ENCODE measurements around the gene EMILIN1.

Gene EMILIN1

DNA sequence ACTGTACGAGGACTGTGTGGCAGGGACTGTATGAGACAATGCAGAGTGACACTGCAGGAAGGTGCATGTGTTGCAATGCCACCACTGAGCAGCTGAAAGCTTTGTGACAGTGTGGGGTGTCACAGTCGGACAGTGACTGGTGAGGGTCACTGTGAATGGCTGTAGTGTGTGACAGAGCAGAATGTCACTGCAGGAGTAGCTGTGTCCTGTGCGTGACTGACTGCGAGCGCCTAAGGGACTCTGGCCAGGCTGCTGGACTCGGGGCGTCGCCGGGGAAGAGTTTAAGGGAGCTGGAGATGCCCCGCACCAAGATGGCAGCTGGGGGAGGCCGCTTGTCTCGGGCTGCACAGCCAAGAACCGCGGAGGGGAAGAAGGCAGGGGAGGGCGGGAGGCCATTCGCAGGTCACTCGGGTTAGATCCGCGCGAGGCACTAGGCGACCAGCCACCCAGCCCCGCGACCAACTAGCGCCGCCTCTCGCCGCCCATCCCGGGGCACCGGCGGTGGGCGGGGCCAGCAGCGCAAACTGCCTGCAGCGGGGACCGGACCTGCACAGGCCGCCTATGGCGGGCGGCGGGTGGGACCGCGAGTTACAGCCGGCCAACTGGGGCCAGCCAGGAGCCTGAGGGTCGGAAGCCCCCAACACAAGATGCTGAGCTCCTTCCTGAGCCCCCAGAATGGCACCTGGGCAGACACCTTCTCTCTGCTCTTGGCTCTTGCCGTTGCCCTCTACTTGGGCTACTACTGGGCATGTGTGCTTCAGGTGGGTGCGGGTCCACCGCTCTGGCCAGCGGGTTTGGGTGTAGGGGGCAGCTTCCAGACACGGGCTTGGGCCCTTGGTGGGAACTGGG is 45.1 kb downstream of the EMILIN1 start, which contains the start of gene ABHD1:
Gene ABHD1 (plus strand): TSS at position 514 of the 849 bp plus-strand sequence. CDS start 134 bp downstream, at position 648.
- DNase-seq (ENCODE audit: low spot score), result peak; percentile 77

GRCh38 chr2:27125104-27125503 is 46.7 kb downstream of the EMILIN1 start:
- DNase-seq (ENCODE audit: low spot score), result no peak

GRCh38 chr2:27126252-27126710 is 47.9 kb downstream of the EMILIN1 start:
- DNase-seq (ENCODE audit: low spot score), result no peak

GRCh38 chr2:27127883-27128667 is 49.7 kb downstream of the EMILIN1 start:
- DNase-seq (ENCODE audit: low spot score), result no peak

DNA sequence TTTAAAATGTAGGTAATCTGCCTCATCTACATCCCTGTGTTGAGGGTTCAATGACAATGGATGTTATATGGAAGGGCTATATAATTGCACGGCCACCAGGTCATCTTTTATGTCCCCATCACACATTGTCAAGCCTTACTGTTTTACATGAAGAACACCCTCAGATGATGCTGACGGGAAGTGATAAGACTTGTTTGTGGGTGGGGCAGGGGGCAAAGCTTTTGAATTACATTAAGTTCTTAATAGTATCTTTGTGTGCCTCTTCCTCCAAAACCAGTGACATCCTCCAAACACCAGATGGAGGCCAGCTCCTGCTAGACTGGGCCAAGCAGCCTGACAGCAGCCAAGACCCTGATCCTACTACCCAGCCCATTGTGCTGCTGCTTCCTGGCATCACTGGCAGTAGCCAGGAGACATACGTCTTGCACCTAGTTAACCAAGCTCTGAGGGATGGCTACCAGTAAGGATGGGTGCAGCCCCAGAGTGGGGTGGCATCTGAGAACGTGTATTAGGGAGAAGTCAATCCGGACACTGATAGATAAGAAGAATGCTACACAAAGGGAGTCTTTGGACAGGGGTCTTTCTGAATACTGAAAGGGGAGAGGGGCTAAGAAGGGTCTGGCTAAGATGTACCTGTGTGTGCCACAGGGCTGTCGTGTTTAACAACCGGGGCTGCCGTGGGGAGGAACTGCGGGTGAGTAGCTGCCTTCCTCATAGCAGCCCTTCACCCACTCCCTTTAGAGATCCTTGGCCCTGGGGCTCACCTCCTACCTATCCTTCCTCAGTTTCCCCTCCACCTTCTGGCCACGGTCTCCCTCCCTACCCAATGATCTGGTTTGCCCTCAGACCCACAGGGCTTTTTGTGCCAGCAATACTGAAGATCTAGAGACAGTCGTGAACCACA is 50.5 kb downstream of the EMILIN1 start:
- no peak for DNase-seq (ENCODE audit: low spot score)

DNA sequence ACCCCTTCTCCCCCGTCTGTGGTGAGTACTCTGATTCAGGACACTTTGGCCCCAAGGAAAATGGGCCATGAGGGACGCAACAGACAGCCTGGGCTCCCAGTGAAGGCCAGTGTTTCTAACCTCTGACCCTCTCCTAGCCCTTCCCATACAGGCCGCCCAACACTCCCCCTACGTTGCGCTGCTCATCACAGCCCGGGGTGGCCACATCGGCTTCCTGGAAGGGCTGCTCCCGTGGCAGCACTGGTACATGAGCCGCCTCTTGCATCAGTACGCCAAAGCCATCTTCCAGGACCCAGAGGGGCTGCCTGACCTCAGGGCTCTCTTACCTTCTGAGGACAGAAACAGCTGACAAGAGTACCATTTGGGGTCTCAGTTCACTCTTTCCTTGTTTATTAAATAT is 52.0 kb downstream of the EMILIN1 start:
- DNase-seq (ENCODE audit: low spot score), result no peak

DNA sequence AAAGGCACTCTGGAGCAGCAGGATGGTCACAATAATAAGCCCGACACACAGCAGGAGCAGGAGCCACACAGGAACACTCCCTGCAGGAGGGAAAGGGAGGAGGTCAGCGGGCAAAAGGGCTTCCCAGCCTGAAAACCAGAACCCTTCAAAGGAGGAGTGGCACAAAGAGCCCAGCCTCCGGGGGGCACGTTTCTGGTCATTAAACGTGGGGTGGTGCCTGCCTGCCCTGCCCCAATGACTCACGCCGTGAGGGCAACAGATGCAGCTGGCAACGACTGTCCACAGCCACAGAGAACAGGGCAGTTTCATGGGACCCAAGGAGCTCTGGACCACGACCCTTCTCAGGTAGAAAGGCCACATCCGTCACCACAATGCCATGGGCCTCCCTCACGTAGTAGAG is 53.0 kb downstream of the EMILIN1 start:
- no peak for DNase-seq (ENCODE audit: low spot score)

- no peak for DNase-seq (ENCODE audit: low spot score)
These were observed 54.9 kb downstream of the EMILIN1 start for GRCh38 chr2:27133195-27133875.

- DNase-seq (ENCODE audit: low spot score), result peak; percentile 96
These were observed 55.7 kb downstream of the EMILIN1 start, which contains the start of gene PREB for GRCh38 chr2:27133905-27134780. Gene PREB (minus strand): TSS chr2:27134636. CDS start chr2:27134421, 215 bp downstream.

DNA sequence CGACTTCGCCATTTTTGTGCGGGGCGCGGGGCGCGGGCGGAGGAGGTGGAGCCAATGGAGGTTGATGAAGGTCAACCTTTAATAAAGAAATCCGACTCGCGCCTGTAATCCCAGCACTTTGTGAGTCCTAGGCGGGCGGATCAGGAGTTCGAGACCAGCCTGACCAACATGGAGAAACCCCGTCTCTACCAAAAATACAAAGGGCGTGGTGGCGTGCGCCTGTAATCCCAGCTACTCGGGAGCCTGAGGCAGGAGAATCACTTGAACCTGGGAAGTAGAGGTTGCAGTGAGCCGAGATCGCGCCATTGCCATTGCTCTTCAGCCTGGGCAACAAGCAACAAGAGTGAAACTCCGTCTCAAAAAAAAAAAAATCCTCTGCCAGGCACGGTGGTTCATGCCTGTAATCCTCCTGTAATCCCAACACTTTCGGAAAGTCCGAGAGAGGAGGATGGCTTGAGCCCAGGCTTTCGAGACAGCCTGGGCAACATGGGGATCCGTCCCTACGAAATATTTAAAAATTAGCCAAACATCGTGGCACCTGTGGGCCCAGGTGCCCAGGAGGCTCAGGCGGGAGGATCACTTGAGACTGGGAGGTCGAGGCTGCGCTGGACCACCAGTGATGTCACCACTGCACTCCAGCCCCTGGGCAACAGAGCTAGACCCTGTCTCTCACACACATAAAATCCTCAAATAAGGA is 56.5 kb downstream of the EMILIN1 start:
- no peak for DNase-seq (ENCODE audit: low spot score)

DNA sequence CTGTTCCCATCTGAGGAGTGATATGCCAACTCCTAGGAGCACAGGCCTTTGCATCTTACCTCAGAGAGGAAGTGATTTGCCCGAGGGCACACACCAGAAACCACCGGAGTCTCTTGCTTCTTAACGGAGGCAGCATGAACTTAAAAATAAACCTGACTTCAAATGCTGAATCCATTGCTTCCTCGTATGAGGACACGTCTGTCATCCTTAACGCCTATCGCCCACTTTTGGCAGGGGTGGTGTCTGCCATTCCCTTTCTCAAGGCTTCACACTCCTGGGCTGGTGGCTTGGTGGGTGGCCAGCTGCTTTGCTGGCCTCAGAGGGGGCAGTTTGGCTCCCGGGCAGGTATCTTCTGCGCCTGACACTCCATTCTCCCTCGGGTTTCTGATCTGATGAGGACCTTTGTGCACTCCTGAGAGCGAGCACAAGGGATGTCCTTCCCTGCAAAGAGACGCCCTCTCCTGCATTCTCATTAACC is 57.1 kb downstream of the EMILIN1 start:
- no peak for DNase-seq (ENCODE audit: low spot score)

Measured in HuH-7 (cell line).